HFFc6 (cell line): Measurements from ENCODE around the gene LCN2. TPM values are rescaled to one million over a fixed set of nuclear protein-coding genes. Genes with fewer than 3 reads are reported as not detected.

Source experiments
- DNase-seq: peaks from one replicate; pipeline ENCODE4 v3.0.0-alpha.2; 2018
- H3K27ac Mint-ChIP-seq: 2 replicates; pipeline ENCODE4 v1.8.0; 2020; ENCODE audit warnings: mild to moderate bottlenecking, mixed read lengths
- H3K27me3 Mint-ChIP-seq: 2 replicates; pipeline ENCODE4 v1.8.0; 2021; ENCODE audit warnings: mild to moderate bottlenecking, moderate library complexity, mixed read lengths; ENCODE audit not compliant: insufficient read depth
- H3K36me3 Mint-ChIP-seq: 2 replicates; pipeline ENCODE4 v1.8.0; 2021; ENCODE audit warnings: low read depth, mixed read lengths
- H3K4me1 Mint-ChIP-seq: 2 replicates; pipeline ENCODE4 v1.8.0; 2020; ENCODE audit warnings: low read depth, mixed read lengths
- H3K4me3 Mint-ChIP-seq: 2 replicates; pipeline ENCODE4 v1.8.0; 2020; ENCODE audit warnings: mild to moderate bottlenecking, moderate library complexity, mixed read lengths
- H3K9me3 Mint-ChIP-seq: 2 replicates; pipeline ENCODE4 v1.8.0; 2020; ENCODE audit warnings: mild to moderate bottlenecking, mixed read lengths
- CTCF ChIP-seq: fragments of 200-600 bp; sonication (generic); IDR thresholded peaks from 2 replicates; pipeline ENCODE4 v1.5.0; 2021; ENCODE audit warnings: antibody characterized with exemption, mild to moderate bottlenecking
- long read RNA-seq: library from polyadenylated mRNA; unstranded; transcript quantifications from one replicate; pipeline ENCODE4 v2.0.0, GENCODE V29; 2019
- total RNA-seq, 6 experiments: library from RNA; stranded (reverse); fragmentation: NEBNext Ultra II Directional; extraction: Animal tissue kit (Norgen Biotek cat#: 25700); gene quantifications; 2 replicates in 1 of 6; 3 replicates in 5 of 6; pipeline ENCODE4 v1.2.3, GENCODE V29; 2021

Gene LCN2
- total RNA-seq: not detected
- long read RNA-seq: 0 reads

- Mint-ChIP-seq H3K4me3 (no peak within 1 kb of the TSS), H3K27me3 (peaks cover 35% of the 10 kb centered on the region), H3K27ac (no peak within 1 kb of the TSS), H3K9me3 (no peaks in the 10 kb centered on the region), H3K36me3 (no peaks in the 10 kb centered on the region), H3K4me1 (no peaks in the 10 kb centered on the region)
- TF ChIP-seq CTCF: no peak
- DNase-seq: no peak
Observed at GRCh38 chr9:128149001-128149701, at the start of gene LCN2. Gene LCN2 (plus strand): TSS chr9:128149453. CDS start chr9:128149526, 73 bp downstream.

- TF ChIP-seq CTCF: no peak
- Mint-ChIP-seq H3K36me3 (peaks cover 30% of the 10 kb centered on the region), H3K4me3 (peak overlapping the region; percentile 98), H3K27me3 (peaks cover 7% of the 10 kb centered on the region), H3K27ac (peak overlapping the region; percentile 100), H3K9me3 (no peaks in the 10 kb centered on the region), H3K4me1 (peaks cover 54% of the 10 kb centered on the region)
- DNase-seq: no peak
Observed at GRCh38 chr9:128099932-128100491, 49.2 kb upstream of the LCN2 start.

GRCh38 chr9:128100581-128100980 is 48.7 kb upstream of the LCN2 start:
- H3K27ac Mint-ChIP-seq: peak overlapping the region; percentile 100
- peaks cover 30% of the 10 kb centered on the region for H3K36me3 Mint-ChIP-seq
- H3K27me3 Mint-ChIP-seq: peaks cover 7% of the 10 kb centered on the region
- no peak for TF ChIP-seq CTCF
- H3K4me1 Mint-ChIP-seq: peaks cover 52% of the 10 kb centered on the region
- H3K4me3 Mint-ChIP-seq: peak overlapping the region; percentile 98
- no peaks in the 10 kb centered on the region for H3K9me3 Mint-ChIP-seq
- DNase-seq: no peak

- H3K4me1 Mint-ChIP-seq: peaks cover 52% of the 10 kb centered on the region
- H3K27ac Mint-ChIP-seq: peak overlapping the region; percentile 100; the same call in 1 of the 2 replicates
- no peak for DNase-seq
- peak overlapping the region; percentile 19 for H3K4me3 Mint-ChIP-seq
- peaks cover 30% of the 10 kb centered on the region for H3K36me3 Mint-ChIP-seq
- TF ChIP-seq CTCF: no peak
- H3K9me3 Mint-ChIP-seq: no peaks in the 10 kb centered on the region
- H3K27me3 Mint-ChIP-seq: peaks cover 7% of the 10 kb centered on the region
Observed at GRCh38 chr9:128101231-128101661, 48.0 kb upstream of the LCN2 start.

GRCh38 chr9:128101690-128102089 is 47.6 kb upstream of the LCN2 start:
- H3K27ac Mint-ChIP-seq: peak overlapping the region; percentile 31; the same call in 1 of the 2 replicates
- peaks cover 7% of the 10 kb centered on the region for H3K27me3 Mint-ChIP-seq
- no peak for TF ChIP-seq CTCF
- H3K4me1 Mint-ChIP-seq: peaks cover 48% of the 10 kb centered on the region
- no peak for DNase-seq
- peaks cover 34% of the 10 kb centered on the region for H3K36me3 Mint-ChIP-seq
- no peak overlapping the region for H3K4me3 Mint-ChIP-seq
- H3K9me3 Mint-ChIP-seq: no peaks in the 10 kb centered on the region
